SHP77 treated with DMSO at 0.1 percent for 48 hours (cell line): ENCODE measurements around the gene OS9.

ENCODE experiments used
- DNase-seq: peaks from one replicate; lab custom pipeline; 2025; lab: John Stamatoyannopoulos, UW

The OS9 gene

GRCh38 chr12:57723630-57723962 is 29.7 kb downstream of the OS9 start:
- DNase-seq = no peak

- DNase-seq = no peak
These were observed 30.3 kb downstream of the OS9 start for GRCh38 chr12:57724003-57724935.

DNA sequence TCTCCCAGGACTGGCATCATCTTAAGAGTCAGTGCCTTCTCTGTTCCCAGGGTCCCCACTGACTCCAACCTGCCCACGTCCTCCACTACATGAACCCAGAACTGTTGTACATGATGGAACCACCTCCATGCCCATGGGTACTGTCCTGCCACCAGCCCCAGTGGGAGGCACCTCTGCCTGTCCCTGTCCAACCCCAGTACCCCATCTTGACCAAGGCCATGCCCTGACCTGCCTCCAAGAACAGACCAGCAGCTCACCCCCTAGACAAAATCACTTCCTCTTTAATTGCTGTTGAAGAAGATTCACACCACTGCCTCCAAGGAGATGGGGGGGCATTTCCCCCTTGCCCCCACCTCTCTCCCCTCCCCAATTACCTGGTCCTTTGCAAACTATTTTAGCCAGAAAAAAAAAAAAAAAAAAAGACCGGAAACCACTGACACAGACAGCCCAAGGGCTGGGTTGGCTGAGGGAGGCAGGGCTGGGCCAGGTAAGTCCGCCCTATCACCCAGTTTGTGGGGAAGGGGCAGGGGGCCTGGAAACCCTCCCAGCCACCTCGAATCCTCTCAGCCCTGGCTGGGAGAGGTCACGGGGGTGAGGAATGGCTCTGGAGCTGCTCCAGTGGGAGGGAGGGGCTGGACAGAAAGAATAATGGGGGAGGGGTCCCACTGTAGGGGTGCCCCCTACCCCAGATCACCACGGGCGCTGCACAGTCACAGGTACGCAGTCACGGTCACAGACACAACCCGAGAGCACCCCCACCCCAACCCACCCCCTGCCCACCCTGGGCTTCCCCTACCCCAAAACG is 31.2 kb downstream of the OS9 start:
- DNase-seq = no peak

GRCh38 chr12:57725851-57726150 is 31.9 kb downstream of the OS9 start:
- DNase-seq = no peak

GRCh38 chr12:57726151-57726883 is 32.4 kb downstream of the OS9 start:
- DNase-seq = peak; percentile 36

- DNase-seq = no peak
These were observed 33.2 kb downstream of the OS9 start for GRCh38 chr12:57726884-57727757.

- DNase-seq = no peak
These were observed 33.9 kb downstream of the OS9 start for GRCh38 chr12:57727758-57728395.

GRCh38 chr12:57729321-57729844 is 35.5 kb downstream of the OS9 start:
- no peak for DNase-seq

DNA sequence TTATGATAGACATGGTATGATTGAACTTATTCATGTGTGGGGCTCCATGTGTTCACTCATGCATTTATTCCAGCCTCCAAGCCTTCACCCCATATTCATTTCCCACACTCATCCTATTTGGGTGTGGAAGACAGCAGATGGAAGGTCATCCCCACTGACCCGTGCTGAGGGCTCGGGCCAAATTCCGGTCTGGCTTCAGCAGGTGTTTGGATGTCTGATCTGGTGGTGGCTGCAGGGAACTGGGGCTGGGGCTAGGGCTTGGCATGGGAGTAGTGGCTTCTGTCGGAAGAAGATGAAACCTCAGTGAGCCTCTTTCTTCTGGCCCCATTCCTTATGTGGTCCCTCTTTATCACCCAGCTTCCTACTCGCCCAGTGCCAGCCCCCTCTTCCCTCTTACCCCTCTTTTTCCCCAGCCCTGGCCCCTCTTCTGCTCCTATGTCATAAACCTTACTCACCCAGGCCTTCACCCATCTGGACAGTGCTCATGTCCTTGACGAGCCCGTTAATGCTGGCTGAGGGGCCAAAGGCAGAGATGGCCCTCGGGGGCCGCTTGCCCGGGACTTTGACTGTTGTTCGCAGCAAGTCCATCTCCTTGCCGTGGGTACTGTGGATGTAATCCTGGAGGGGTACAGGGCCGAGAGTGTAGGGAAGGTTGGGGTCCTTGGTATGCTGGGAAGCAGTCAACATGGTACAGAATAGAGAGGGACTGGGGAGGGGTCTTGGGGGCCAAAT is 36.6 kb downstream of the OS9 start:
- no peak for DNase-seq

DNA sequence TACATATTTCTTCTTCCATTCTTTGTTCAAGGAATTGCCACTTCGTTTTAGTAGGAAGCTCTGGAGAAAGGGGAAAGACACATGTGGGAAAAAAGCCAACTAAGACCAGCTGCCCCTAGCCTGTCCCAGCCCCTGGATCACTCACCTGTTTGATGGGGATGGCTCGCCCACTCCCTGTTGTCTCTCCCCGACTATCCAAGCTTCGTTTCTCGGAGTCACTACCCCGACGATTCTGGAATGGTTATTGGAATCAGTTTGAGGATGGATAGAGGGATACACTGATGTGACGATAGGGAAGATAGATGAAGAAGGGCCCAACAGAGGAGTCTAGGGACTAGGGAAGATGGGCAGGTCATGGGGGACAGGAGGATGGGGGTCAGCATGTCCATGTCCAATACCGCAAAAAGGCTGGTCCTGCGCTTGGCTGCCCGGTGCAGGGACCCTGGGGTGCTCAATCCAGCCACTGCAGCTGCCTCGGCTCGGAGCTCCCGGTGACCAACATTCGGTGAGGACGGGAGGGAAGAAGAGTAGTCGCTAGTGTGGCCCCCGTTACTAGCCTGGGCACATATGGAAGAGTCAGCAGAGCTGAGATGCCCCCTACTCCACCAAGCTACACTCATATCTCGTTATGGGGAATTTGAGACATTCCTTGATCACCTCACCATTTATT is 37.6 kb downstream of the OS9 start:
- DNase-seq = no peak

- DNase-seq = no peak
These were observed 38.3 kb downstream of the OS9 start for GRCh38 chr12:57732270-57732669.

GRCh38 chr12:57732726-57733593 is 39.0 kb downstream of the OS9 start:
- DNase-seq = no peak

GRCh38 chr12:57733928-57734327 is 40.0 kb downstream of the OS9 start:
- no peak for DNase-seq

DNA sequence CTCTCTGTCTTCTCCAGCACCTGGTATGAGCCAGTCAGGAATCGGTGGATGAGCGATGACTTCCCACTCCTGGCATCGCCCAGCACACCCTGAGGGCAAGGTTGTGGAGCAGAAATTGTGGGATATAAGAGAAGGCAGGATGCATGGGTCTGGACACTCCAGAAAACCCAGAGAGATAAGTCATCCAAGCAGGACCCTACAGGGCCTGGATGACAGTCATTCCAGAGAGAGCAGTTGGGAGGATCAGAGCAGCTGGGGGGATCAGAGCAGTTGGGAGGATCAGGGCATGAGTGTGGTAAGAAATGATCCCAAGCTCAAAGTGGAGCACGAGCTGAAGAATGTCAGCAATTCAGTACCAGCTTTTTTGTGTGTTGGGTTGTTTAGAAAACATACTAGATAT is 40.7 kb downstream of the OS9 start:
- no peak for DNase-seq

GRCh38 chr12:57735198-57735855 is 41.4 kb downstream of the OS9 start:
- DNase-seq = no peak

- DNase-seq = no peak
These were observed 42.2 kb downstream of the OS9 start for GRCh38 chr12:57735952-57736740.

DNA sequence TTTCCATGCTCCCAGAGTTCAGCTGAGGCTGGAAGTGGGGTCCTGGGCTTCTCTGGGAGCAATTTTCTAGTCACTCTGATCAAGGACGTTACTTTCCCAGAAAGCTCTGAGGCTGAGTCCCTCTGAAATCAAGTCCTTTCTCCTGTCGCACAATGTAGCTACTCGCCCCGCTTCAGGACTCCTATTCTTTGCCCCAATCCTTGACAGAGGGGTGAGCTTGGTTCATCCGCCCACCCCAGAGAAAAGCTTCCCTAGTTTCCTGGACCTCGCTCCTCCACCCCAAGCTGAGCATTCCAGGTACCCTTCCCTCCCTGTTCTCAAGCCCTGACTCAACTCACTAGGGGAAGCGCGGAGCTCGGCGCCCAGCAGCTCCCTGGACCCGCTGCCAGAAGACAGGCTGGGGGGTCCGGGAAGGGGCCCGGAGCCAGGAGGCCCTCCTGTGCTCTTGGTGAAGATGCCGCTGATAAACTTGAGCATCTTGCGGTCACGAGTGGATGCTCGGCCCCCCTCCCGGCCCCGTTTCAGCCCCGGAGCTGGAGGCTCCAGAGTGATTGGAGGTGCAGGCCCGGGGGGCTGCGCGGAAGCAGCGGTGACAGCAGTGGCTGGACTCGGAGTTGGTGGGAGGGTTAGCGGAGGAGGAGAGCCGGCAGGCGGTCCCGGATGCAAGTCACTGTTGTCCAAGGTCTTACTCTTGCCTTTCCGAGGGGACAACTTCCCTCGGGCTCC is 43.0 kb downstream of the OS9 start:
- DNase-seq = no peak
